B cell (primary cell): ENCODE results near the gene MYL12A. TPM values are rescaled to one million over a fixed set of nuclear protein-coding genes. Genes with fewer than 3 reads are reported as not detected.

Source experiments
- ATAC-seq: fragments of 200-7000 bp; cut with Tn5 transposase; one replicate; pipeline ENCODE4 v1.10.0; 2021; ENCODE audit warnings: low read depth, mild to moderate bottlenecking, moderate number of reproducible peaks, moderate library complexity
- CTCF ChIA-PET: fragments of 350-600 bp; sonication (Branson Sonifier 250); formaldehyde crosslinking; loops from one replicate; lab custom pipeline; 2021; ENCODE audit warnings: antibody characterized with exemption, inconsistent platforms; lab: Charles Lee
- POLR2A ChIA-PET: fragments of 350-600 bp; sonication (Branson Sonifier 250); formaldehyde crosslinking; loops from one replicate; lab custom pipeline; 2021; ENCODE audit warnings: antibody characterized with exemption; lab: Charles Lee
- DNase-seq: peaks from one replicate; pipeline ENCODE4 v3.0.0; 2013
- H2AFZ ChIP-seq: 2 replicates; pipeline ENCODE4 v1.6.1; 2012; ENCODE audit warnings: mild to moderate bottlenecking, low read depth, low read length; ENCODE audit not compliant: insufficient read depth, poor library complexity, severe bottlenecking
- H3K27ac ChIP-seq, 2 donors: 1 replicate in 1 of 2; 2 replicates in 1 of 2; pipeline ENCODE4 v1.5.1; 2012 to 2013; ENCODE audit warnings: low read length in 2 of 2, mild to moderate bottlenecking in 2 of 2, moderate library complexity in 1 of 2
- H3K27me3 ChIP-seq, 4 experiments: fragments of 200-600 bp in 1 of 4; sonication (generic) in 1 of 4; replicated peaks in 1 of 4; 1 replicate in 2 of 4; 2 replicates in 2 of 4; pipeline versions ENCODE4 v1.6.1 to v1.7.0; 2013 to 2016; ENCODE audit warnings: low read length in 3 of 4, mild to moderate bottlenecking in 2 of 4, mixed read lengths in 1 of 4, moderate library complexity in 1 of 4; ENCODE audit not compliant: insufficient read depth in 4 of 4, control insufficient read depth in 3 of 4; ENCODE audit errors: control extremely low read depth in 1 of 4
- H3K36me3 ChIP-seq, 2 experiments: replicated peaks in 1 of 2; 1 replicate in 1 of 2; 2 replicates in 1 of 2; pipeline versions ENCODE4 v1.6.1 to v1.7.1; 2013; ENCODE audit warnings: low read length in 1 of 2; ENCODE audit not compliant: insufficient read depth in 2 of 2, control insufficient read depth in 1 of 2; ENCODE audit errors: control extremely low read depth in 1 of 2, extremely low read depth in 1 of 2
- H3K4me1 ChIP-seq, 2 donors: fragments of 200-600 bp in 1 of 2; sonication (generic) in 1 of 2; 1 replicate in 1 of 2; 2 replicates in 1 of 2; pipeline versions ENCODE4 v1.5.1 to v1.6.1; 2013 to 2017; ENCODE audit warnings: low read length in 2 of 2; ENCODE audit not compliant: control insufficient read depth in 2 of 2, insufficient read depth in 2 of 2
- H3K4me2 ChIP-seq: replicated peaks from 2 replicates; pipeline ENCODE3; 2012; ENCODE audit warnings: mild to moderate bottlenecking, low read depth, low read length; ENCODE audit not compliant: poor library complexity, severe bottlenecking
- H3K4me3 ChIP-seq, 5 experiments: fragments of 200-600 bp in 1 of 5; sonication (generic) in 1 of 5; 1 replicate in 3 of 5; 2 replicates in 2 of 5; pipeline versions ENCODE4 v1.5.1 to v1.7.0; 2011 to 2016; ENCODE audit warnings: low read length in 4 of 5, mild to moderate bottlenecking in 4 of 5, low read depth in 2 of 5, control low read depth in 1 of 5, moderate library complexity in 1 of 5; ENCODE audit not compliant: insufficient read depth in 1 of 5; ENCODE audit errors: control extremely low read depth in 1 of 5, extremely low read depth in 1 of 5
- H3K79me2 ChIP-seq: fragments of 200-600 bp; sonication (generic); one replicate; pipeline ENCODE4 v1.6.0; 2016; ENCODE audit warnings: low read length; ENCODE audit not compliant: control insufficient read depth, insufficient read depth
- H3K9ac ChIP-seq: fragments of 200-600 bp; sonication (generic); 2 replicates; pipeline ENCODE4 v1.6.1; 2017; ENCODE audit warnings: mild to moderate bottlenecking, low read length, moderate library complexity
- H3K9me3 ChIP-seq, 3 donors: one replicate each; pipeline versions ENCODE4 v1.6.1 to v1.7.1; 2013; ENCODE audit warnings: low read length in 2 of 3; ENCODE audit not compliant: control insufficient read depth in 2 of 3, insufficient read depth in 1 of 3; ENCODE audit errors: control extremely low read depth in 1 of 3
- H4K20me1 ChIP-seq: 2 replicates; pipeline ENCODE4 v1.6.0; 2012; ENCODE audit warnings: mild to moderate bottlenecking, low read length; ENCODE audit not compliant: insufficient read depth, control insufficient read depth, poor library complexity, severe bottlenecking
- H3K27ac Mint-ChIP-seq: one replicate; pipeline ENCODE4 v1.8.0; 2021; ENCODE audit warnings: mixed read lengths
- H3K27me3 Mint-ChIP-seq: one replicate; pipeline ENCODE4 v1.8.0; 2021; ENCODE audit warnings: mixed read lengths
- H3K4me1 Mint-ChIP-seq: one replicate; pipeline ENCODE4 v1.8.0; 2021; ENCODE audit warnings: mixed read lengths
- H3K4me3 Mint-ChIP-seq: one replicate; pipeline ENCODE4 v1.8.0; 2021; ENCODE audit warnings: mixed read lengths
- H3K9me3 Mint-ChIP-seq: one replicate; pipeline ENCODE4 v1.8.0; 2022; ENCODE audit warnings: mixed read lengths; ENCODE audit not compliant: insufficient read depth
- CTCF ChIP-seq: fragments of 200-600 bp; IDR thresholded peaks from one replicate; pipeline ENCODE4 v1.8.0; 2022; ENCODE audit warnings: antibody characterized with exemption, mild to moderate bottlenecking
- EZH2 ChIP-seq: IDR thresholded peaks from 2 replicates; pipeline ENCODE4 v1.6.1; 2012; ENCODE audit warnings: borderline replicate concordance, low read depth, mild to moderate bottlenecking, moderate library complexity, low read length; ENCODE audit not compliant: insufficient read depth, poor library complexity, severe bottlenecking
- WGBS: methylation state at CpG from one replicate; pipeline ENCODE4 v1.1.5; 2013; ENCODE audit warnings: missing lambda C conversion rate; ENCODE audit not compliant: insufficient coverage; 5-methylcytosine and 5-hydroxymethylcytosine counted together
- intact Hi-C: fragments of 100-400 bp; cut with micrococcal nuclease; formaldehyde crosslinking; loops from one replicate; pipeline ENCODE4 v1.10.0; 2022
- polyA plus RNA-seq: library from polyadenylated mRNA; depleted of rRNA; stranded (reverse); fragments of >200 nt; gene quantifications from 2 replicates; pipeline ENCODE4 v1.2.3, GENCODE V29; 2012
- total RNA-seq, 2 donors: library from RNA; stranded (reverse); fragments of 120-200 nt in 1 of 2; gene quantifications; 1 replicate in 1 of 2; 2 replicates in 1 of 2; pipeline versions ENCODE4 v1.2.3 to v1.2.4, GENCODE V29; 2013 to 2022

MYL12A gene
- total and polyA plus RNA-seq, 2 donors (not counting 1 experiment from before 2014, with no cell fraction given), result 276 to 281 TPM

- Histone ChIP-seq H3K9ac (no peak overlapping the region), H3K4me3 (no peak overlapping the region), H3K9me3 (no peaks in the 10 kb centered on the region), H3K79me2 (no peaks in the 10 kb centered on the region), H4K20me1 (no peaks in the 10 kb centered on the region), H3K4me1 (no peaks in the 10 kb centered on the region), H2AFZ (no peak overlapping the region), H3K27ac (no peak overlapping the region), H3K4me2 (no peak overlapping the region), H3K27me3 (no peaks in the 10 kb centered on the region), H3K36me3 (peaks cover 0 to under 1% of the 10 kb centered on the region in 2 experiments)
- CTCF ChIA-PET, result interaction anchor here (0.9 to 1.3 kb wide), 2 partner anchors 30 to 60 kb away, joined by 3 read pairs; no protein-coding TSS in a partner anchor
- Mint-ChIP-seq H3K4me3 (no peak overlapping the region), H3K9me3 (no peaks in the 10 kb centered on the region), H3K27ac (no peak overlapping the region), H3K4me1 (no peaks in the 10 kb centered on the region), H3K27me3 (no peaks in the 10 kb centered on the region)
- WGBS, result 89% methylated on average over 2 of the region's 5 CpGs
- intact Hi-C loops, result no loop called here
- DNase-seq, result no peak
- TF ChIP-seq EZH2 (no peak), CTCF (no peak)
- no peak for ATAC-seq
- POLR2A ChIA-PET, result no interaction called here
Measured at GRCh38 chr18:3211236-3211992, 36.2 kb upstream of the MYL12A start.

- no peak overlapping the region for H3K4me3 ChIP-seq
- no peaks in the 10 kb centered on the region for H3K79me2 ChIP-seq
- H3K27ac ChIP-seq, result no peak overlapping the region
- intact Hi-C loops, result no loop called here
- no peak overlapping the region for H3K4me2 ChIP-seq
- no peaks in the 10 kb centered on the region for H4K20me1 ChIP-seq
- Mint-ChIP-seq H3K27me3 (no peaks in the 10 kb centered on the region), H3K9me3 (no peaks in the 10 kb centered on the region), H3K4me3 (no peak overlapping the region), H3K27ac (no peak overlapping the region), H3K4me1 (no peaks in the 10 kb centered on the region)
- H3K27me3 ChIP-seq, result no peaks in the 10 kb centered on the region
- no peak for TF ChIP-seq CTCF
- no peak for TF ChIP-seq EZH2
- H2AFZ ChIP-seq, result no peak overlapping the region
- no peak overlapping the region for H3K9ac ChIP-seq
- no peaks in the 10 kb centered on the region for H3K36me3 ChIP-seq
- POLR2A ChIA-PET, result no interaction called here
- H3K9me3 ChIP-seq, result no peaks in the 10 kb centered on the region
- CTCF ChIA-PET, result interaction anchor here (1.0 to 1.5 kb wide), 2 partner anchors 31 to 33 kb away, joined by 3 read pairs; no protein-coding TSS in a partner anchor
- DNase-seq (no peak), ATAC-seq (no peak)
- 100% methylated on average over 2 of the region's 4 CpGs for WGBS
- no peaks in the 10 kb centered on the region for H3K4me1 ChIP-seq
Measured at GRCh38 chr18:3212657-3213056, 34.9 kb upstream of the MYL12A start.
